ENCODE results near the gene SIDT2. TPM values are rescaled to one million over a fixed set of nuclear protein-coding genes. Genes with fewer than 3 reads are reported as not detected.

The SIDT2 gene
- total RNA-seq, 1 experiment from 2014 or later: 47.6 TPM

GRCh38 chr11:117144477-117145392, 33.8 kb upstream of the SIDT2 start:
- no TSS peak for BruUV-seq (replicated peaks)
- TF ChIP-seq, protein P1, sequence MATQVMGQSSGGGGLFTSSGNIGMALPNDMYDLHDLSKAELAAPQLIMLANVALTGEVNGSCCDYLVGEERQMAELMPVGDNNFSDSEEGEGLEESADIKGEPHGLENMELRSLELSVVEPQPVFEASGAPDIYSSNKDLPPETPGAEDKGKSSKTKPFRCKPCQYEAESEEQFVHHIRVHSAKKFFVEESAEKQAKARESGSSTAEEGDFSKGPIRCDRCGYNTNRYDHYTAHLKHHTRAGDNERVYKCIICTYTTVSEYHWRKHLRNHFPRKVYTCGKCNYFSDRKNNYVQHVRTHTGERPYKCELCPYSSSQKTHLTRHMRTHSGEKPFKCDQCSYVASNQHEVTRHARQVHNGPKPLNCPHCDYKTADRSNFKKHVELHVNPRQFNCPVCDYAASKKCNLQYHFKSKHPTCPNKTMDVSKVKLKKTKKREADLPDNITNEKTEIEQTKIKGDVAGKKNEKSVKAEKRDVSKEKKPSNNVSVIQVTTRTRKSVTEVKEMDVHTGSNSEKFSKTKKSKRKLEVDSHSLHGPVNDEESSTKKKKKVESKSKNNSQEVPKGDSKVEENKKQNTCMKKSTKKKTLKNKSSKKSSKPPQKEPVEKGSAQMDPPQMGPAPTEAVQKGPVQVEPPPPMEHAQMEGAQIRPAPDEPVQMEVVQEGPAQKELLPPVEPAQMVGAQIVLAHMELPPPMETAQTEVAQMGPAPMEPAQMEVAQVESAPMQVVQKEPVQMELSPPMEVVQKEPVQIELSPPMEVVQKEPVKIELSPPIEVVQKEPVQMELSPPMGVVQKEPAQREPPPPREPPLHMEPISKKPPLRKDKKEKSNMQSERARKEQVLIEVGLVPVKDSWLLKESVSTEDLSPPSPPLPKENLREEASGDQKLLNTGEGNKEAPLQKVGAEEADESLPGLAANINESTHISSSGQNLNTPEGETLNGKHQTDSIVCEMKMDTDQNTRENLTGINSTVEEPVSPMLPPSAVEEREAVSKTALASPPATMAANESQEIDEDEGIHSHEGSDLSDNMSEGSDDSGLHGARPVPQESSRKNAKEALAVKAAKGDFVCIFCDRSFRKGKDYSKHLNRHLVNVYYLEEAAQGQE (IDR thresholded peaks at IDR 0.05; ENCODE audit: insufficient read depth in 1 of 2, low read depth in 2 of 2, low read length in 1 of 2): no peak
- TF ChIP-seq SIN3A (IDR thresholded peaks at IDR 0.05; ENCODE audit: borderline replicate concordance, insufficient read depth, low read depth, low read length): 0 out of 2 replicates have a peak, but pooled peaks have one; percentile 43
- TF ChIP-seq, protein P2, sequence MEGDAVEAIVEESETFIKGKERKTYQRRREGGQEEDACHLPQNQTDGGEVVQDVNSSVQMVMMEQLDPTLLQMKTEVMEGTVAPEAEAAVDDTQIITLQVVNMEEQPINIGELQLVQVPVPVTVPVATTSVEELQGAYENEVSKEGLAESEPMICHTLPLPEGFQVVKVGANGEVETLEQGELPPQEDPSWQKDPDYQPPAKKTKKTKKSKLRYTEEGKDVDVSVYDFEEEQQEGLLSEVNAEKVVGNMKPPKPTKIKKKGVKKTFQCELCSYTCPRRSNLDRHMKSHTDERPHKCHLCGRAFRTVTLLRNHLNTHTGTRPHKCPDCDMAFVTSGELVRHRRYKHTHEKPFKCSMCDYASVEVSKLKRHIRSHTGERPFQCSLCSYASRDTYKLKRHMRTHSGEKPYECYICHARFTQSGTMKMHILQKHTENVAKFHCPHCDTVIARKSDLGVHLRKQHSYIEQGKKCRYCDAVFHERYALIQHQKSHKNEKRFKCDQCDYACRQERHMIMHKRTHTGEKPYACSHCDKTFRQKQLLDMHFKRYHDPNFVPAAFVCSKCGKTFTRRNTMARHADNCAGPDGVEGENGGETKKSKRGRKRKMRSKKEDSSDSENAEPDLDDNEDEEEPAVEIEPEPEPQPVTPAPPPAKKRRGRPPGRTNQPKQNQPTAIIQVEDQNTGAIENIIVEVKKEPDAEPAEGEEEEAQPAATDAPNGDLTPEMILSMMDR (IDR thresholded peaks at IDR 0.05): no peak
- no peak for TF ChIP-seq TCF7L2 (IDR thresholded peaks at IDR 0.05; ENCODE audit: low read depth, low read length)
- TF ChIP-seq POLR2AphosphoS5 (IDR thresholded peaks at IDR 0.05; ENCODE audit: low read depth, low read length): no peak
- H3K9me3 ChIP-seq (ENCODE audit: control insufficient read depth, insufficient read depth, low read depth, low read length): no peaks in the 10 kb centered on the region
- H3K4me3 ChIP-seq (ENCODE audit: low read depth in 2 of 2, low read length in 2 of 2): peak overlapping the region; percentile 97 to 100
- DNase-seq (ENCODE audit: low read depth, low spot score) (no peak), ATAC-seq (peak; percentile 84)
- peaks cover 18% of the 10 kb centered on the region for H3K4me1 ChIP-seq (ENCODE audit: control insufficient read depth, insufficient read depth, low read length)
- POLR2A ChIA-PET: interaction anchor here (0.6 to 0.9 kb wide), 4 partner anchors 20 to 400 kb away, joined by 3 to 7 read pairs (median 4); partner anchors contain the start of gene CEP164
- in situ Hi-C loops (cut with HindIII; ENCODE audit: low pct_unique_long_range_greater_than_20kb, low sequenced_read_pairs): no loop called here
- CTCF ChIA-PET: interaction anchor here (0.6 to 1.2 kb wide), 2 partner anchors 30 to 80 kb away, joined by 7 read pairs; no protein-coding TSS in a partner anchor
- intact Hi-C loops (cut with micrococcal nuclease; ENCODE audit: unreplicated experiment): no loop called here
- H3K36me3 ChIP-seq (ENCODE audit: control insufficient read depth, insufficient read depth, low read length): peaks cover 10% of the 10 kb centered on the region
- no peaks in the 10 kb centered on the region for H3K27me3 ChIP-seq (ENCODE audit: control insufficient read depth, insufficient read depth, low read length)
- peak overlapping the region; percentile 100 for H3K27ac ChIP-seq (ENCODE audit: low read length)

DNA sequence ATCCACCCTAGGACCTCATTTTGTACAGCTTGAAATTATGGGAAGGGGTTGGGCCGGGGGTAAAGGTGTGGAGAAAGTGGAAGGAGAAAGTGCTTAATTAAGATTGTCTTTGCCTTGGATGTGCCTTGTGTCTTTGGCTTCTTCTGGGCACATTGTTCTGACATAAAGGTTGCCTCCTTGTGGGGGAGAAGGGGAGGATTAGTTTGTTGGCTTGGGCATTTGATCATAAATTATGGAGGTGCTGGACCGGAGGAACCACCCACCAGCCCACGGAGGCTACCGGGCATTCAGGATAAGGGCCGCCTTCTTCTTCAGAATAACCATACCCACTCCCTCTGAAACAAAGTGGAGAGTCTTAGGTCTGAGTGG, 33.2 kb upstream of the SIDT2 start:
- peaks cover 10% of the 10 kb centered on the region for H3K36me3 ChIP-seq (ENCODE audit: control insufficient read depth, insufficient read depth, low read length)
- peaks cover 23% of the 10 kb centered on the region for H3K4me1 ChIP-seq (ENCODE audit: control insufficient read depth, insufficient read depth, low read length)
- CTCF ChIA-PET: interaction anchor here (0.6 kb wide), 1 partner anchor 80 kb away, joined by 7 read pairs; no protein-coding TSS in a partner anchor
- peak overlapping the region; percentile 97 to 100 for H3K4me3 ChIP-seq (ENCODE audit: low read depth in 2 of 2, low read length in 2 of 2)
- in situ Hi-C loops (cut with HindIII; ENCODE audit: low pct_unique_long_range_greater_than_20kb, low sequenced_read_pairs): no loop called here
- H3K27ac ChIP-seq (ENCODE audit: low read length): peak overlapping the region; percentile 100
- intact Hi-C loops (cut with micrococcal nuclease; ENCODE audit: unreplicated experiment): no loop called here
- no peaks in the 10 kb centered on the region for H3K9me3 ChIP-seq (ENCODE audit: control insufficient read depth, insufficient read depth, low read depth, low read length)
- TF ChIP-seq, protein P1 (IDR thresholded peaks at IDR 0.05; ENCODE audit: insufficient read depth in 1 of 2, low read depth in 2 of 2, low read length in 1 of 2): no peak
- TF ChIP-seq SIN3A (IDR thresholded peaks at IDR 0.05; ENCODE audit: borderline replicate concordance, insufficient read depth, low read depth, low read length) (no peak), POLR2AphosphoS5 (IDR thresholded peaks at IDR 0.05; ENCODE audit: low read depth, low read length) (no peak), TCF7L2 (IDR thresholded peaks at IDR 0.05; ENCODE audit: low read depth, low read length) (no peak)
- TF ChIP-seq, protein P2 (IDR thresholded peaks at IDR 0.05): no peak
- H3K27me3 ChIP-seq (ENCODE audit: control insufficient read depth, insufficient read depth, low read length): no peaks in the 10 kb centered on the region
- POLR2A ChIA-PET: no interaction called here
- ATAC-seq: no peak
- BruUV-seq (replicated peaks): TSS peak; percentile 77
- DNase-seq (ENCODE audit: low read depth, low spot score): no peak

Measured in Panc1 (cell line).